Tibial artery (tissue), 4 donors: ENCODE data around the gene IL1A.

ENCODE experiments used
- DNase-seq, 2 donors: peaks; one replicate each; pipeline ENCODE4 v3.0.0-alpha.2; 2019
- H3K27ac ChIP-seq, 2 donors: fragments of 200-600 bp; sonication (generic) in 1 of 2; 1 replicate in 1 of 2; 2 replicates in 1 of 2; pipeline ENCODE4 v1.5.1; 2018 to 2019; ENCODE audit warnings: mild to moderate bottlenecking in 1 of 2
- H3K27me3 ChIP-seq, 2 donors: fragments of 200-600 bp; sonication (generic) in 1 of 2; one replicate each; pipeline versions ENCODE4 v1.5.1 to v1.6.0; 2016 to 2019
- H3K36me3 ChIP-seq, 3 donors: fragments of 200-600 bp; sonication (generic) in 2 of 3; one replicate each; pipeline ENCODE4 v1.5.1; 2016 to 2019; ENCODE audit warnings: mild to moderate bottlenecking in 2 of 3
- H3K4me1 ChIP-seq, 4 donors: fragments of 200-600 bp; sonication (generic) in 2 of 4; 1 replicate in 3 of 4; 2 replicates in 1 of 4; pipeline ENCODE4 v1.5.1; 2016 to 2019
- H3K4me3 ChIP-seq, 2 donors: fragments of 200-600 bp; sonication (generic) in 1 of 2; 1 replicate in 1 of 2; 2 replicates in 1 of 2; pipeline ENCODE4 v1.5.1; 2018 to 2019; ENCODE audit warnings: mild to moderate bottlenecking in 2 of 2
- H3K9me3 ChIP-seq, 3 donors: fragments of 200-600 bp; sonication (generic) in 1 of 3; one replicate each; pipeline ENCODE4 v1.5.1; 2016 to 2019
- intact Hi-C: fragments of 100-400 bp; cut with DNase I; formaldehyde crosslinking; loops from one replicate; pipeline ENCODE4 v1.15.0; 2023; ENCODE audit warnings: low total_unique reads
- TF ChIP-seq, protein P1 (sequence below), 2 experiments: fragments of 200-600 bp in 1 of 2; fragments of 450-650 bp in 1 of 2; IDR thresholded peaks; one replicate each; pipeline ENCODE4 v1.5.1; 2017 to 2019; ENCODE audit warnings: antibody characterized with exemption in 2 of 2, mild to moderate bottlenecking in 1 of 2, moderate library complexity in 1 of 2

Gene IL1A

GRCh38 chr2:112787729-112788393, 3.6 kb upstream of the IL1A start:
- Histone ChIP-seq H3K4me1 (no peaks in the 10 kb centered on the region), H3K4me3 (no peak overlapping the region), H3K27me3 (no peaks in the 10 kb centered on the region), H3K27ac (no peak overlapping the region), H3K36me3 (no peaks in the 10 kb centered on the region), H3K9me3 (no peaks in the 10 kb centered on the region)
- intact Hi-C loops = no loop called here
- TF ChIP-seq, protein P1, sequence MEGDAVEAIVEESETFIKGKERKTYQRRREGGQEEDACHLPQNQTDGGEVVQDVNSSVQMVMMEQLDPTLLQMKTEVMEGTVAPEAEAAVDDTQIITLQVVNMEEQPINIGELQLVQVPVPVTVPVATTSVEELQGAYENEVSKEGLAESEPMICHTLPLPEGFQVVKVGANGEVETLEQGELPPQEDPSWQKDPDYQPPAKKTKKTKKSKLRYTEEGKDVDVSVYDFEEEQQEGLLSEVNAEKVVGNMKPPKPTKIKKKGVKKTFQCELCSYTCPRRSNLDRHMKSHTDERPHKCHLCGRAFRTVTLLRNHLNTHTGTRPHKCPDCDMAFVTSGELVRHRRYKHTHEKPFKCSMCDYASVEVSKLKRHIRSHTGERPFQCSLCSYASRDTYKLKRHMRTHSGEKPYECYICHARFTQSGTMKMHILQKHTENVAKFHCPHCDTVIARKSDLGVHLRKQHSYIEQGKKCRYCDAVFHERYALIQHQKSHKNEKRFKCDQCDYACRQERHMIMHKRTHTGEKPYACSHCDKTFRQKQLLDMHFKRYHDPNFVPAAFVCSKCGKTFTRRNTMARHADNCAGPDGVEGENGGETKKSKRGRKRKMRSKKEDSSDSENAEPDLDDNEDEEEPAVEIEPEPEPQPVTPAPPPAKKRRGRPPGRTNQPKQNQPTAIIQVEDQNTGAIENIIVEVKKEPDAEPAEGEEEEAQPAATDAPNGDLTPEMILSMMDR (IDR thresholded peaks at IDR 0.05) = no peak
- no peak for DNase-seq

GRCh38 chr2:112787294-112787693, 3.0 kb upstream of the IL1A start:
- Histone ChIP-seq H3K4me3 (no peak overlapping the region), H3K9me3 (no peaks in the 10 kb centered on the region), H3K27ac (no peak overlapping the region), H3K36me3 (no peaks in the 10 kb centered on the region), H3K4me1 (no peaks in the 10 kb centered on the region), H3K27me3 (no peaks in the 10 kb centered on the region)
- no peak for DNase-seq
- intact Hi-C loops = no loop called here
- TF ChIP-seq, protein P1 (IDR thresholded peaks at IDR 0.05) = no peak

GRCh38 chr2:112783187-112783714, 1.0 kb downstream of the IL1A start:
- TF ChIP-seq, protein P1 (IDR thresholded peaks at IDR 0.05) = no peak
- intact Hi-C loops = no loop called here

GRCh38 chr2:112782234-112782799, 2.0 kb downstream of the IL1A start:
- Histone ChIP-seq H3K9me3 (no peaks in the 10 kb centered on the region), H3K4me3 (no peak overlapping the region), H3K27me3 (no peaks in the 10 kb centered on the region), H3K27ac (no peak overlapping the region), H3K4me1 (no peaks in the 10 kb centered on the region), H3K36me3 (no peaks in the 10 kb centered on the region)
- intact Hi-C loops = no loop called here
- DNase-seq = no peak
- TF ChIP-seq, protein P1 (IDR thresholded peaks at IDR 0.05) = no peak

More at GRCh38 chr2:112783187-112783714, 1.0 kb downstream of the IL1A start:
- DNase-seq = no peak
- Histone ChIP-seq H3K36me3 (no peaks in the 10 kb centered on the region), H3K27ac (no peak overlapping the region), H3K4me3 (no peak overlapping the region), H3K9me3 (no peaks in the 10 kb centered on the region), H3K4me1 (no peaks in the 10 kb centered on the region), H3K27me3 (no peaks in the 10 kb centered on the region)

- Histone ChIP-seq H3K9me3 (no peaks in the 10 kb centered on the region), H3K4me1 (no peaks in the 10 kb centered on the region), H3K36me3 (no peaks in the 10 kb centered on the region), H3K4me3 (no peak overlapping the region), H3K27ac (no peak overlapping the region), H3K27me3 (no peaks in the 10 kb centered on the region)
- intact Hi-C loops = no loop called here
- no peak for DNase-seq
- TF ChIP-seq, protein P1 (IDR thresholded peaks at IDR 0.05) = no peak
Measured at GRCh38 chr2:112779598-112779997, 4.7 kb downstream of the IL1A start.
